CD14-positive monocyte (primary cell): ENCODE measurements around the gene LMNTD2. TPM values are rescaled to one million over a fixed set of nuclear protein-coding genes. Genes with fewer than 3 reads are reported as not detected.

Experiments
- DNase-seq, 3 donors: peaks; one replicate each; pipeline ENCODE4 v3.0.0-alpha.2; 2011 to 2022
- H2AFZ ChIP-seq: 2 replicates; pipeline ENCODE4 v1.6.0; 2012; ENCODE audit warnings: mild to moderate bottlenecking, low read depth, low read length, inconsistent platforms; ENCODE audit not compliant: insufficient read depth, poor library complexity, severe bottlenecking
- H3K27ac ChIP-seq, 2 donors: 1 replicate in 1 of 2; 2 replicates in 1 of 2; pipeline ENCODE4 v1.5.1; 2012 to 2013; ENCODE audit warnings: low read length in 2 of 2, control low read depth in 1 of 2, inconsistent platforms in 1 of 2, low read depth in 1 of 2, mild to moderate bottlenecking in 1 of 2
- H3K27me3 ChIP-seq, 2 donors: one replicate each; pipeline versions ENCODE4 v1.6.0 to v1.6.1; 2011 to 2013; ENCODE audit warnings: low read length in 2 of 2; ENCODE audit not compliant: control insufficient read depth in 2 of 2, insufficient read depth in 2 of 2
- H3K36me3 ChIP-seq, 2 donors: replicated peaks in 1 of 2; 1 replicate in 1 of 2; 2 replicates in 1 of 2; pipeline versions ENCODE4 v1.5.1 to v1.6.1; 2012 to 2013; ENCODE audit warnings: low read length in 2 of 2, control low read depth in 1 of 2, inconsistent platforms in 1 of 2, mild to moderate bottlenecking in 1 of 2; ENCODE audit not compliant: insufficient read depth in 2 of 2, control insufficient read depth in 1 of 2
- H3K4me1 ChIP-seq, 2 donors: 1 replicate in 1 of 2; 2 replicates in 1 of 2; pipeline versions ENCODE4 v1.5.1 to v1.6.1; 2012 to 2013; ENCODE audit warnings: low read length in 2 of 2, control low read depth in 1 of 2, inconsistent platforms in 1 of 2, mild to moderate bottlenecking in 1 of 2, moderate library complexity in 1 of 2; ENCODE audit not compliant: insufficient read depth in 2 of 2, control insufficient read depth in 1 of 2
- H3K4me2 ChIP-seq: replicated peaks from 2 replicates; pipeline ENCODE3; 2012; ENCODE audit warnings: low read length, moderate library complexity, mild to moderate bottlenecking; ENCODE audit not compliant: poor library complexity, severe bottlenecking; ENCODE audit errors: extremely low read depth
- H3K4me3 ChIP-seq, 3 experiments: fragments of 200-600 bp in 1 of 3; sonication (generic) in 1 of 3; replicated peaks in 1 of 3; 1 replicate in 2 of 3; 2 replicates in 1 of 3; pipeline ENCODE4 v1.5.1; 2011 to 2013; ENCODE audit warnings: low read length in 3 of 3, mild to moderate bottlenecking in 3 of 3, control low read depth in 2 of 3, low read depth in 2 of 3, inconsistent platforms in 1 of 3, moderate library complexity in 1 of 3
- H3K79me2 ChIP-seq: 2 replicates; pipeline ENCODE4 v1.6.0; 2012; ENCODE audit warnings: mild to moderate bottlenecking, control low read depth, inconsistent platforms, low read length, moderate library complexity; ENCODE audit not compliant: insufficient read depth
- H3K9ac ChIP-seq: 2 replicates; pipeline ENCODE4 v1.6.0; 2017; ENCODE audit warnings: low read length, mild to moderate bottlenecking; ENCODE audit not compliant: insufficient read depth, poor library complexity, severe bottlenecking
- H3K9me3 ChIP-seq, 2 donors: replicated peaks in 1 of 2; 1 replicate in 1 of 2; 2 replicates in 1 of 2; pipeline versions ENCODE4 v1.5.1 to v1.6.1; 2012 to 2013; ENCODE audit warnings: low read length in 2 of 2, control low read depth in 1 of 2; ENCODE audit not compliant: control insufficient read depth in 1 of 2, insufficient read depth in 1 of 2
- H4K20me1 ChIP-seq: 2 replicates; pipeline ENCODE4 v1.6.0; 2012; ENCODE audit warnings: mild to moderate bottlenecking, low read length, control low read depth, moderate library complexity; ENCODE audit not compliant: insufficient read depth
- H3K27ac Mint-ChIP-seq, 7 donors: one replicate each; pipeline ENCODE4 v1.8.0; 2020; ENCODE audit warnings: mild to moderate bottlenecking in 7 of 7, mixed read lengths in 7 of 7, moderate library complexity in 6 of 7, inconsistent platforms in 2 of 7
- H3K27me3 Mint-ChIP-seq, 3 donors: one replicate each; pipeline ENCODE4 v1.8.0; 2021 to 2022; ENCODE audit warnings: low read depth in 3 of 3, mild to moderate bottlenecking in 3 of 3, mixed read lengths in 3 of 3, moderate library complexity in 3 of 3, inconsistent platforms in 1 of 3
- H3K36me3 Mint-ChIP-seq, 2 donors: one replicate each; pipeline ENCODE4 v1.8.0; 2020; ENCODE audit warnings: mixed read lengths in 2 of 2, inconsistent platforms in 1 of 2, mild to moderate bottlenecking in 1 of 2
- H3K4me1 Mint-ChIP-seq: one replicate; pipeline ENCODE4 v1.8.0; 2020; ENCODE audit warnings: mild to moderate bottlenecking, mixed read lengths
- H3K4me3 Mint-ChIP-seq, 2 donors: one replicate each; pipeline ENCODE4 v1.8.0; 2020; ENCODE audit warnings: mild to moderate bottlenecking in 2 of 2, mixed read lengths in 2 of 2, moderate library complexity in 1 of 2
- H3K9me3 Mint-ChIP-seq, 7 donors: one replicate each; pipeline ENCODE4 v1.8.0; 2020 to 2022; ENCODE audit warnings: mixed read lengths in 7 of 7, mild to moderate bottlenecking in 6 of 7, moderate library complexity in 6 of 7, inconsistent platforms in 2 of 7
- CTCF ChIP-seq: fragments of 200-600 bp; IDR thresholded peaks from one replicate; pipeline ENCODE4 v1.8.0; 2022; ENCODE audit warnings: antibody characterized with exemption, mild to moderate bottlenecking
- WGBS: methylation state at CpG from one replicate; pipeline ENCODE4 v1.1.5; 2013; ENCODE audit warnings: missing lambda C conversion rate; ENCODE audit not compliant: insufficient coverage; 5-methylcytosine and 5-hydroxymethylcytosine counted together
- intact Hi-C, 2 donors: fragments of 100-400 bp; cut with micrococcal nuclease; formaldehyde crosslinking; loops; one replicate each; pipeline versions ENCODE4 v1.15.0 to v1.15.1; 2023
- polyA plus RNA-seq, 3 donors: library from polyadenylated mRNA; depleted of rRNA in 1 of 3; unstranded in 2 of 3; stranded (reverse) in 1 of 3; fragments of 300-500 nt in 2 of 3; fragments of >200 nt in 1 of 3; fragmentation: Illumina TruSeq in 2 of 3; gene quantifications; 1 replicate in 2 of 3; 2 replicates in 1 of 3; pipeline ENCODE4 v1.2.3, GENCODE V29; 2012 to 2021

The LMNTD2 gene
- polyA plus RNA-seq, 3 donors: 0.67 to 10.6 (median 1.2) TPM

GRCh38 chr11:563066-563811 is 2.7 kb upstream of the LMNTD2 start:
- Histone ChIP-seq H3K4me3 (no peak overlapping the region), H3K9me3 (no peaks in the 10 kb centered on the region), H3K27ac (no peak overlapping the region), H3K4me1 (peaks cover 17 to 32% of the 10 kb centered on the region in 2 donors), H4K20me1 (peaks cover 20% of the 10 kb centered on the region), H3K9ac (no peak overlapping the region), H3K79me2 (peaks cover 3% of the 10 kb centered on the region), H2AFZ (no peak overlapping the region), H3K27me3 (peaks cover 0 to 22% of the 10 kb centered on the region in 2 donors), H3K4me2 (no peak overlapping the region), H3K36me3 (peaks cover 0 to 11% of the 10 kb centered on the region in 2 donors)
- H3K36me3 Mint-ChIP-seq: peaks cover 5 to 12% of the 10 kb centered on the region in 2 donors
- WGBS: 94% methylated on average over 12 of the region's 18 CpGs
- peaks cover 17% of the 10 kb centered on the region for H3K4me1 Mint-ChIP-seq
- intact Hi-C loops: no loop called here
- H3K27me3 Mint-ChIP-seq: peaks cover 7 to 31% (median 28%) of the 10 kb centered on the region in 3 donors
- no peak overlapping the region for H3K4me3 Mint-ChIP-seq
- H3K9me3 Mint-ChIP-seq: peaks cover 0 to 4% (median 0%) of the 10 kb centered on the region in 7 donors
- no peak overlapping the region for H3K27ac Mint-ChIP-seq
- DNase-seq: no peak
- TF ChIP-seq CTCF: no peak

- intact Hi-C loops: no loop called here
- H3K9me3 Mint-ChIP-seq: peaks cover 0 to 3% (median 0%) of the 10 kb centered on the region in 7 donors
- Histone ChIP-seq H3K36me3 (peaks cover 0 to 11% of the 10 kb centered on the region in 2 donors), H3K4me2 (peak overlapping the region; percentile 99), H4K20me1 (peaks cover 20% of the 10 kb centered on the region), H3K4me3 (no peak overlapping the region), H3K27me3 (peaks cover 0 to 25% of the 10 kb centered on the region in 2 donors), H3K9ac (peak overlapping the region; percentile 62), H3K27ac (no peak overlapping the region), H3K4me1 (peaks cover 14 to 26% of the 10 kb centered on the region in 2 donors), H2AFZ (no peak overlapping the region), H3K9me3 (no peaks in the 10 kb centered on the region), H3K79me2 (peaks cover 3% of the 10 kb centered on the region)
- 98% methylated on average over 29 of the region's 29 CpGs for WGBS
- H3K27me3 Mint-ChIP-seq: peaks cover 16 to 33% (median 33%) of the 10 kb centered on the region in 3 donors
- H3K4me3 Mint-ChIP-seq: peak overlapping the region; percentile 81 to 89
- H3K36me3 Mint-ChIP-seq: peaks cover 5 to 12% of the 10 kb centered on the region in 2 donors
- TF ChIP-seq CTCF: no peak
- H3K4me1 Mint-ChIP-seq: peaks cover 14% of the 10 kb centered on the region
- DNase-seq: no peak
- H3K27ac Mint-ChIP-seq: no peak overlapping the region
Observed at GRCh38 chr11:562046-562645, 1.6 kb upstream of the LMNTD2 start.
